ENCODE measurements around the gene RPS28.

GRCh38 chr19:8308891-8309291, 12.4 kb upstream of the RPS28 start:
- TF ChIP-seq CTCF (IDR thresholded peaks at IDR 0.05 in 4 of 5, conservative IDR thresholded peaks at IDR 0.05 in 1 of 5) (no peak), POLR2A (IDR thresholded peaks at IDR 0.05) (no peak)
